KMS-11 (cell line): Measurements from ENCODE around the gene CORO7.

Experiments
- H2AFZ ChIP-seq: fragments of 200-600 bp; sonication (generic); 2 replicates; pipeline ENCODE4 v1.6.1; 2016; ENCODE audit warnings: antibody characterized with exemption, mixed run types, low read depth
- H3K27ac ChIP-seq: fragments of 200-600 bp; sonication (generic); 2 replicates; pipeline ENCODE4 v1.6.1; 2016; ENCODE audit warnings: mild to moderate bottlenecking, mixed run types
- H3K27me3 ChIP-seq: fragments of 200-600 bp; sonication (generic); 2 replicates; pipeline ENCODE4 v1.6.1; 2017; ENCODE audit warnings: mild to moderate bottlenecking, low read depth, mixed run types, moderate library complexity; ENCODE audit not compliant: insufficient read depth
- H3K36me3 ChIP-seq: fragments of 200-600 bp; sonication (generic); 2 replicates; pipeline ENCODE4 v1.6.1; 2017; ENCODE audit warnings: mild to moderate bottlenecking, mixed run types; ENCODE audit not compliant: insufficient read depth
- H3K4me1 ChIP-seq: fragments of 200-600 bp; sonication (generic); 2 replicates; pipeline ENCODE4 v1.6.1; 2016; ENCODE audit warnings: mild to moderate bottlenecking, low read depth, mixed run types; ENCODE audit not compliant: poor library complexity, severe bottlenecking
- H3K4me2 ChIP-seq: fragments of 200-600 bp; sonication (generic); 2 replicates; pipeline ENCODE4 v1.7.0; 2016; ENCODE audit warnings: mild to moderate bottlenecking, mixed run types
- H3K4me3 ChIP-seq: fragments of 200-600 bp; sonication (generic); IDR thresholded peaks from 2 replicates; pipeline ENCODE4 v1.6.1; 2017; ENCODE audit warnings: low read depth, low read length, mixed read lengths; ENCODE audit not compliant: insufficient read depth
- H3K79me2 ChIP-seq: fragments of 200-600 bp; sonication (generic); 2 replicates; pipeline ENCODE4 v1.6.1; 2016; ENCODE audit warnings: low read depth, mixed run types; ENCODE audit not compliant: insufficient read depth
- H3K9ac ChIP-seq: fragments of 200-600 bp; sonication (generic); 2 replicates; pipeline ENCODE4 v1.6.1; 2016; ENCODE audit warnings: mild to moderate bottlenecking, mixed run types
- H4K20me1 ChIP-seq: fragments of 200-600 bp; sonication (generic); 2 replicates; pipeline ENCODE4 v1.6.1; 2016; ENCODE audit warnings: mild to moderate bottlenecking, mixed run types; ENCODE audit not compliant: insufficient read depth
- CTCF ChIP-seq: fragments of 200-600 bp; sonication (generic); conservative IDR thresholded peaks from 2 replicates; pipeline ENCODE4 v1.6.1; 2017; ENCODE audit warnings: low read depth, mild to moderate bottlenecking, antibody characterized with exemption, low read length, moderate library complexity, mixed read lengths

Gene CORO7

DNA sequence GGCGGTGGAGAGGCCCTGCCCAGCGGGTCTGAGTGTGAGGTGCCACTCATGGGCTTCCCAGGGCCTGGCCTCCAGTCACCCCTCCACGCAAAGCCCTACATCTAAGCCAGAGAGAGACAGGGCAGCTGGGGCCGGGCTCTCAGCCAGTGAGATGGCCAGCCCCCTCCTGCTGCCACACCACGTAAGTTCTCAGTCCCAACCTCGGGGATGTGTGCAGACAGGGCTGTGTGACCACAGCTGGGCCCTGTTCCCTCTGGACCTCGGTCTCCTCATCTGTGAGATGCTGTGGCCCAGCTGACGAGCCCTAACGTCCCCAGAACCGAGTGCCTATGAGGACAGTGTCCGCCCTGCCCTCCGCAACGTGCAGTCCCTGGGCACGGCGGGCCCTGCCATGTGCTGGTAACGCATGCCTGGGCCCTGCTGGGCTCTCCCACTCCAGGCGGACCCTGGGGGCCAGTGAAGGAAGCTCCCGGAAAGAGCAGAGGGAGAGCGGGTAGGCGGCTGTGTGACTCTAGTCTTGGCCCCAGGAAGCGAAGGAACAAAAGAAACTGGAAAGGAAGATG is 33.5 kb downstream of the CORO7 start:
- no peaks in the 10 kb centered on the region for H4K20me1 ChIP-seq
- H3K36me3 ChIP-seq, result no peaks in the 10 kb centered on the region
- no peaks in the 10 kb centered on the region for H3K27me3 ChIP-seq
- H3K4me1 ChIP-seq, result no peaks in the 10 kb centered on the region
- TF ChIP-seq CTCF, result no peak
- H3K79me2 ChIP-seq, result no peaks in the 10 kb centered on the region; the same call in 1 of the 2 replicates
- no peak overlapping the region for H3K4me3 ChIP-seq
- no peak overlapping the region for H3K4me2 ChIP-seq
- H2AFZ ChIP-seq, result no peak overlapping the region
- no peak overlapping the region for H3K27ac ChIP-seq
- no peak overlapping the region for H3K9ac ChIP-seq

DNA sequence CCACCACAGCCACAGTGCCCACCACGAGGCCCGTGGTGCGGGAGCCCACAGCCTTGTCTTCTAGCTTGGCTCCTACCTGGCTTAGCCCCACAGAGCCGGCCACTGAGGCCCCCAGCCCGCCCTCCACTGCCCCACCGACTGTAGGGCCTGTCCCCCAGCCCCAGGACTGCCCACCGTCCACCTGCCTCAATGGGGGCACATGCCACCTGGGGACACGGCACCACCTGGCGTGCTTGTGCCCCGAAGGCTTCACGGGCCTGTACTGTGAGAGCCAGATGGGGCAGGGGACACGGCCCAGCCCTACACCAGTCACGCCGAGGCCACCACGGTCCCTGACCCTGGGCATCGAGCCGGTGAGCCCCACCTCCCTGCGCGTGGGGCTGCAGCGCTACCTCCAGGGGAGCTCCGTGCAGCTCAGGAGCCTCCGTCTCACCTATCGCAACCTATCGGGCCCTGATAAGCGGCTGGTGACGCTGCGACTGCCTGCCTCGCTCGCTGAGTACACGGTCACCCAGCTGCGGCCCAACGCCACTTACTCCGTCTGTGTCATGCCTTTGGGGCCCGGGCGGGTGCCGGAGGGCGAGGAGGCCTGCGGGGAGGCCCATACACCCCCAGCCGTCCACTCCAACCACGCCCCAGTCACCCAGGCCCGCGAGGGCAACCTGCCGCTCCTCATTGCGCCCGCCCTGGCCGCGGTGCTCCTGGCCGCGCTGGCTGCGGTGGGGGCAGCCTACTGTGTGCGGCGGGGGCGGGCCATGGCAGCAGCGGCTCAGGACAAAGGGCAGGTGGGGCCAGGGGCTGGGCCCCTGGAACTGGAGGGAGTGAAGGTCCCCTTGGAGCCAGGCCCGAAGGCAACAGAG is 34.2 kb downstream of the CORO7 start:
- Histone ChIP-seq H2AFZ (no peak overlapping the region), H3K27ac (no peak overlapping the region), H3K4me2 (no peak overlapping the region), H4K20me1 (no peaks in the 10 kb centered on the region), H3K36me3 (no peaks in the 10 kb centered on the region), H3K9ac (no peak overlapping the region), H3K4me3 (no peak overlapping the region), H3K79me2 (no peaks in the 10 kb centered on the region; the same call in 1 of the 2 replicates), H3K27me3 (no peaks in the 10 kb centered on the region), H3K4me1 (no peaks in the 10 kb centered on the region)
- TF ChIP-seq CTCF, result no peak

DNA sequence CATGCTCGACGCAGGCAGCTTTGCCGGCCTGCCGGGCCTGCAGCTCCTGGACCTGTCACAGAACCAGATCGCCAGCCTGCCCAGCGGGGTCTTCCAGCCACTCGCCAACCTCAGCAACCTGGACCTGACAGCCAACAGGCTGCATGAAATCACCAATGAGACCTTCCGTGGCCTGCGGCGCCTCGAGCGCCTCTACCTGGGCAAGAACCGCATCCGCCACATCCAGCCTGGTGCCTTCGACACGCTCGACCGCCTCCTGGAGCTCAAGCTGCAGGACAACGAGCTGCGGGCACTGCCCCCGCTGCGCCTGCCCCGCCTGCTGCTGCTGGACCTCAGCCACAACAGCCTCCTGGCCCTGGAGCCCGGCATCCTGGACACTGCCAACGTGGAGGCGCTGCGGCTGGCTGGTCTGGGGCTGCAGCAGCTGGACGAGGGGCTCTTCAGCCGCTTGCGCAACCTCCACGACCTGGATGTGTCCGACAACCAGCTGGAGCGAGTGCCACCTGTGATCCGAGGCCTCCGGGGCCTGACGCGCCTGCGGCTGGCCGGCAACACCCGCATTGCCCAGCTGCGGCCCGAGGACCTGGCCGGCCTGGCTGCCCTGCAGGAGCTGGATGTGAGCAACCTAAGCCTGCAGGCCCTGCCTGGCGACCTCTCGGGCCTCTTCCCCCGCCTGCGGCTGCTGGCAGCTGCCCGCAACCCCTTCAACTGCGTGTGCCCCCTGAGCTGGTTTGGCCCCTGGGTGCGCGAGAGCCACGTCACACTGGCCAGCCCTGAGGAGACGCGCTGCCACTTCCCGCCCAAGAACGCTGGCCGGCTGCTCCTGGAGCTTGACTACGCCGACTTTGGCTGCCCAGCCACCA is 35.1 kb downstream of the CORO7 start:
- Histone ChIP-seq H3K36me3 (no peaks in the 10 kb centered on the region), H4K20me1 (no peaks in the 10 kb centered on the region), H3K27me3 (no peaks in the 10 kb centered on the region), H3K27ac (no peak overlapping the region), H3K4me3 (no peak overlapping the region), H3K9ac (no peak overlapping the region), H3K4me1 (no peaks in the 10 kb centered on the region), H3K79me2 (no peaks in the 10 kb centered on the region; the same call in 1 of the 2 replicates), H3K4me2 (no peak overlapping the region), H2AFZ (no peak overlapping the region)
- TF ChIP-seq CTCF, result no peak

- TF ChIP-seq CTCF, result no peak
- Histone ChIP-seq H2AFZ (no peak overlapping the region), H4K20me1 (no peaks in the 10 kb centered on the region), H3K79me2 (no peaks in the 10 kb centered on the region; the same call in 1 of the 2 replicates), H3K36me3 (no peaks in the 10 kb centered on the region), H3K27ac (no peak overlapping the region), H3K4me1 (no peaks in the 10 kb centered on the region), H3K4me3 (no peak overlapping the region), H3K9ac (no peak overlapping the region), H3K27me3 (no peaks in the 10 kb centered on the region), H3K4me2 (no peak overlapping the region)
These were observed 36.0 kb downstream of the CORO7 start for GRCh38 chr16:4380119-4381063.
